Cerebellar cortex (tissue), 1 donor: Measurements from ENCODE around the gene GABPA.
A peak's percentile ranks its signal among the peaks of the same experiment; 100 is the strongest.
"Not testable (repeated sequence)": the region's sequence is repeated elsewhere in the genome, so short reads cannot be mapped to it uniquely, and the experiment has no call there.

Source experiments
- DNase-seq: peaks from one replicate; pipeline ENCODE4 v3.0.0-alpha.2; 2015; ENCODE audit warnings: low spot score

The GABPA gene

GRCh38 chr21:25742900-25743299 is 8.1 kb downstream of the GABPA start:
- DNase-seq, result no peak

DNA sequence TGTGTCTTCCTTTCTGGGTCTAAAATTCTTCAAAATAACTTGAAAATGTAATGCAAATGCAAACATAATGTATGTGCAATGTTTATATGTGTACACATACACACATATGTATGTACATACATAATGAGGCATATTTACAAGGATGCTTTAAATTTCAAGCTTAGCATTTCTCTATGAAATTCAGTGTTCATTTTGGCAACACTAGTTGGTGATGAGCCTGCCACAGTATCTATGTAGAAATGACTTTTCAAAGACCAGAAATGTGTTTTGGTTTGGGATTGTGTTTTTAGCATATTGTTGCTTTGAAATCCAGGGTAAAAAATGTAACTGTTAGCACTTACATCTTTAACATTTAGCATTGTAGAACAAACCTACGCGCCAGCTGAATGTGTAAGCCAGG is 10.1 kb downstream of the GABPA start:
- DNase-seq, result no peak

DNA sequence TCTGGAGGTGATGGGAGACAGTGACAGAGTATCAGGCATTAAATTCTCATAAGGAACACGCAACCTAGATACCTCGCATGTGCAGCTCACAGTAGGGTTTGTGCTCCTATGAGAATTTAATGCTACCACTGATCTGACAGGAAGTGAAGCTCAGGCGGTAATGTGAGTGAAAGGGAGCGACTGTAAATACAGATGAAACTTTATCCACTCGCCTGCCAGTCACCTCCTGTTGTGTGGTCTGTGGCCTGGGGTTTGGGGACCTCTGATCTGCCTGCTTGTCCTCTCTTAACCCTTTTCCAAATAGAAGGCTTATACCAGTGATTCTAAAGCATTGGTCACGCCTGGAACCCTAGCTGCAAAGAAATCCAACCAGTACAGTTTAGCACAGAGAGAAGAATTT is 15.3 kb downstream of the GABPA start:
- no peak for DNase-seq

GRCh38 chr21:25752416-25752815 is 17.6 kb downstream of the GABPA start:
- DNase-seq, result no peak

DNA sequence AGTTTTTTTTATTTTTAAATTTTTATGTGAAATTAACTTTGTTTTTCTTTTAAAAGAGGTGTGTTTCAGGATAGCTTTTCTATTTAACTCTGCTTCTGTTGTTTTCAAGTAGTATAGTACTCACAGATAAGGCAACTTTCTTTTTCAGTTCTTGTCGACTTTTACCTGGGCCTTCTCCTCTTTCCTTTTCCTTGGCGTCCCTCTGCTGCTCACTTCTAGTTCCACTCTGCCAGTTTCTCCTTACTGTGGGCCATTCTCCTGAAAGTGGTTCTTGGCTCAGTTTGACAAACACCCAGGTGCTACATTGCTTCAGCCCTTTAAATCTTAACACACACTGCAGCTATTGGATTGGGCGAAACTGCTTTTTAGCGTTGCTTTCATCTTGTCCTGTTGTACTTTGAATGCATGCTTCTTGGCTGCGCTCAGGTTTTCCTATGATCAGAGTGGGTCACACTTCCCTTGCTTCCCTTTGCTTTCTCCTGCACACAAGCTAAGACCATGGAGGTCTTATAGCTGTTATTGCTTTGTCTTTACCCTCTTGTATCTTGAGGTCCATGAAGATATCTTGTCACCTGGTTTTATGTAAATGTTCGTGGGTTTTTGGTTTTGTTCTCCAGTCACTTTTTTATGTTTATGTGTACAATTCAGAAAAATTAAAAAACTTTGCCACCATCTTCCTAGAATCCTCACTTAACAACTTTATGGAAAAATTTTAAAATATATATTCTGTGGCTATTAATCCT is 21.6 kb downstream of the GABPA start:
- DNase-seq, result no peak

- no peak for DNase-seq
Measured at GRCh38 chr21:25757531-25757930, 22.8 kb downstream of the GABPA start.

DNA sequence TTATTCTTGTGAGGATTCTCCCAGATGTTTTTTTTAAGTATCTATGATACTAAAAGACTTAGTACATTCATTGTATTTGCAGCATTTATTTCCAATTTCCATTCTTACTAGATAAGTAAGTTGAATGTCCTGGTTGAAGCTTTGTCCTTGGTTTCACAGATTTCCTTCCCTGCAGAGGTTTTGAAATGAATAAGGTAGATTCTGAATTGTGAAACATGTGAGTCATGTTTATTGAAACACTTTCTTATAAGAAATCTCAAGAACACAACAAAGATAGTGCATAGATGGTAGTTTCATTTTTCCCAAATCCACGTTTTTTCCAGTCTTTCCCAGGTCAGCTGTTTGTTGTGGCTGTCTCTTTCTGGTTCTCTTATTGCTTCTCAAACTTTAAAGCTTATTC is 24.8 kb downstream of the GABPA start:
- no peak for DNase-seq

GRCh38 chr21:25760061-25760460 is 25.3 kb downstream of the GABPA start:
- DNase-seq, result no peak

GRCh38 chr21:25760677-25761076 is 25.9 kb downstream of the GABPA start:
- no peak for DNase-seq

DNA sequence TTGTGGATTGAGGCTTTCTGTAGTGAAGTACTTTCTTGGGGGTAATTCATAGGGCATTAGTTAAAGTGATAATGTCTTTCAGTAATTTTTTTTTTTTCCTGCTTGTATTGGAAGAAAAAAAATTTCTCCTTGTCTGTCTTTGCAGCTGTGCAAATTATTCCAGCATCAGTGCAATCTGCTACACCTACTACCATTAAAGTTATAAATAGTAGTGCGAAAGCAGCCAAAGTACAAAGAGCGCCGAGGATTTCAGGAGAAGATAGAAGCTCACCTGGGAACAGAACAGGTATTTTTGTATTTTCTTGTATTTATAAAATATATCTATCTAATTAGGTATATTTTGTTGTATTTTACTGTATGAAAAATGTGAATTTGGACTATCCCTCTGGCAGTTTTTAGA is 29.3 kb downstream of the GABPA start:
- no peak for DNase-seq

DNA sequence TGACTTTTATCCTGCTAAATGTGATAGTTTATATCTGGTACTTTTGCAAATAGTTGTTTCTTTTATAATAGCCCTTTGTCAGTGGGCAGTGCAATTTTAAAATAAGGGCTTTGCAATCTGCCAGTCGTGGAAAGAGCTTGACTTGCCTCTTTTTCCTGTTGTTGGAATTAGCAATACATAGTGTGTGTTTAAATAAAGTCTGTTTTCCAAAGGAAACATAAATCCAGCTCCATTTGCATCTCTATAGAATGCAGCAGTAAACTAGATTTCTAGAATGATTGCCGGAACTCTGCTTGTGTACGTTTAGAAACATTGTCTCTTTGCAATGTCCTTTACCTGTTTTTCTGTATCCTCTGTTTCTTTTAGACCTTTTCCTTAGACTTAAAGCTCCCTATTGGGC is 33.1 kb downstream of the GABPA start:
- no peak for DNase-seq

DNA sequence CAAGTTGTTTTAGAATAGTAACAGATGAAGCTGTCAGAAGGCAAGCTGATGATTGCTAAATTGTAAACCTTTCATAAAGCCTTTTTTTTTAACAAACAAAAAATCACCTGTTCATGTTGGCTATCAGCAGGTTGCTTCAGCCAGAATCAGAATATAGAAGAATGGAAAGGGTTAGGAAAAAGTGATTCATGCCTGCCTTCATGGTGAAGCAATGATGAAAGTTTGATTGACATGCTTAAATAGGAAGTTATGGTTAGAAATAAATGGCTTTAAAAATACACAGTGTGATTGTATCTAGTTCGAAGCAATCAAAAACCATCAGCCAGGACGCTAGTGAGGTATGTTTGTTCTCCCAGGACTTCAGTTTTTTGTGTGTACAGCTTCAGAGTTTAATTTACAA is 37.9 kb downstream of the GABPA start:
- no peak for DNase-seq

GRCh38 chr21:25776440-25776839 is 41.7 kb downstream of the GABPA start:
- DNase-seq, result no peak

DNA sequence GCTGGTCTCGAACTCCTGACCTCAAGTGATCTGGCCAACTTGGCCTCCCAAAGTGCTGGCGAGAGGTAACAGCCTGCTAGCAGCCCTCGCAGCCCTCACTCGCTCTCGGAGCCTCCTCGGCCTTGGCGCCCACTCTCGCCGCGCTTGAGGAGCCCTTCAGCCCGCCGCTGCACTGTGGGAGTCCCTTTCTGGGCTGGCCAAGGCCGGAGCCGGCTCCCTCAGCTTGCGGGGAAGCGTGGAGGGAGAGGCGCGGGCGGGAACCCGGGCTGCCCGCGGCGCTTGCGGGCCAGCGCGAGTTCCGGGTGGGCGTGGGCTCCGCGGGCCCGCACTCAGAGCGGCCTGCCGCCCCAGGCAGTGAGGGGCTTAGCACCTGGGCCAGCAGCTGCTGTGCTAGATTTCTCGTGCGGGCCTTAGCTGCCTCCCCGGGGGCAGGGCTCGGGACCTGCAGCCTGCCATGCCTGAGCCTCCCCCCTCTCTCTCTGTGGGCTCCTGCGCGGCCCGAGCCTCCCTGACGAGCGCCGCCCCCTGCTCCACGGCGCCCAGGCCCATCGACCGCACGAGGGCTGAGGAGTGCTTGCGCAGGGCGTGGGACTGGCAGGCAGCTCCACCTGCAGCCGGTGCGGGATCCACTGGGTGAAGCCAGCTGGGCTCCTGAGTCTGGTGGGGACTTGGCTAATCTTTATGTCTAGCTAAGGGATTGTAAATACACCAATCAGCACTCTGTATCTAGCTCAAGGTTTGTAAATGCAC is 43.5 kb downstream of the GABPA start:
- DNase-seq, result not testable (repeated sequence)

DNA sequence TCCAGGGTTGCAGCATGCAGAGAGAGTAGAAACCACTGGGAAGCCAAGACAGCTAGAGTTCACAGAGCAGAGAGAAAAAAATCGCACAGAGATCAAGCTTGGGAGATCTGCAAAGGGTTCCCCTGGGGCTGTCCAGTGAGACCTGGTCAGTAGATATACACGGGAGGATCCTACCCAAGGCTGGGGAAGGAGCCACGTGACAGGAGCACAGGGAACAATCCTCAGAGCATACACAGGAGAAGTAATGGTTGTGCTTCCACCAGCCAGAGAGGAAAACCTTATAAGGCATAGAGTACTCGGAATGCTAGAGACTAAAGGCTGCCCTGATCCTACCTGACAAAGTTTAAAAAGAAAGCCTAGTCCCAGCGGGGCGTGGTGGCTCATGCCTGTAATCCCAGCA is 53.9 kb downstream of the GABPA start:
- DNase-seq, result no peak

GRCh38 chr21:25790122-25790877 is 55.5 kb downstream of the GABPA start:
- peak; percentile 49 for DNase-seq

GRCh38 chr21:25790878-25791204 is 56.1 kb downstream of the GABPA start:
- DNase-seq, result no peak

DNA sequence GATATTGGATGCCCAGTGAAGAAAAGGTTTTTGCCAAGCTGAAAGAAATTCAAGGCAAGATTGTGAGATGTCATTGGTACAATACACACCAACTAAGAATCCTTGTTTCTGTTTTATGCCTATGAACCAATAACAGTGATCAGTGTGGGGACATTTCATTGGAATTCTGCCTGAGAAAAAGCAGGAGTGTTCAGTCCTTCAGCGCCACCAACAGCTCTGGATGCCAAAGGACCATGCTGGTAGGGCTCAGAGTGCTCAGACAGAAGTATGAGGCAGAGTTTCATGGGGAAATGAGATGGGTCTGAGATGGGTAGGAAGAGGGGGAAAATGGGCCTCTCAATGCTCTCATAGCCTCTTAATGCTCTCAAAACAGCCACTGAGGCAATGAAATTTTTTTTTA is 56.5 kb downstream of the GABPA start:
- no peak for DNase-seq

GRCh38 chr21:25801217-25802014 is 66.6 kb downstream of the GABPA start:
- peak; percentile 78 for DNase-seq

GRCh38 chr21:25806060-25806459 is 71.3 kb downstream of the GABPA start:
- no peak for DNase-seq

- no peak for DNase-seq
Measured at GRCh38 chr21:25807191-25807590, 72.4 kb downstream of the GABPA start.

DNA sequence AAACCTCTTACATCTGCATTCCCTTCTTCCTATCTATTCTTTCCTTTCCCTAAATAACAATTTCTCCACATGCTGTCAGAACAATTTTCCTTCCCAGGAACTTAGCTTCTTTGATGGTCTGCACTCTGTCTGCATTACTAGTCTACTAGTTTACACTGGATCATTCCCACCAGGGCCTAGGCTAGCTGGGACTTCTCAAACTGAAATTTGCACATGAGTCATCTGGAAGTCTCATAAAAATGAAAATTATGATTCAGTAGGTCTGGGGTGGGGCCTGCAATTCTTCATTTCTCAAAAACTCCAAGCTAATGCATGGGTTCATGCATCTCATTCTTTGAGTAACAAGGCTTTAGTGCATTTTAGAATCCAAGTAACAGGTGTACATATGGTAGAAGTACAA is 74.2 kb downstream of the GABPA start:
- no peak for DNase-seq
